ENCODE data around the gene MRPL49. TPM values are rescaled to one million over a fixed set of nuclear protein-coding genes. Genes with fewer than 3 reads are reported as not detected.

MRPL49 gene
- total and polyA plus RNA-seq, 2 of the 13 experiments (the other 11 are each of a cell fraction or from before 2014, with no cell fraction given) = 39.2 to 53.3 TPM

DNA sequence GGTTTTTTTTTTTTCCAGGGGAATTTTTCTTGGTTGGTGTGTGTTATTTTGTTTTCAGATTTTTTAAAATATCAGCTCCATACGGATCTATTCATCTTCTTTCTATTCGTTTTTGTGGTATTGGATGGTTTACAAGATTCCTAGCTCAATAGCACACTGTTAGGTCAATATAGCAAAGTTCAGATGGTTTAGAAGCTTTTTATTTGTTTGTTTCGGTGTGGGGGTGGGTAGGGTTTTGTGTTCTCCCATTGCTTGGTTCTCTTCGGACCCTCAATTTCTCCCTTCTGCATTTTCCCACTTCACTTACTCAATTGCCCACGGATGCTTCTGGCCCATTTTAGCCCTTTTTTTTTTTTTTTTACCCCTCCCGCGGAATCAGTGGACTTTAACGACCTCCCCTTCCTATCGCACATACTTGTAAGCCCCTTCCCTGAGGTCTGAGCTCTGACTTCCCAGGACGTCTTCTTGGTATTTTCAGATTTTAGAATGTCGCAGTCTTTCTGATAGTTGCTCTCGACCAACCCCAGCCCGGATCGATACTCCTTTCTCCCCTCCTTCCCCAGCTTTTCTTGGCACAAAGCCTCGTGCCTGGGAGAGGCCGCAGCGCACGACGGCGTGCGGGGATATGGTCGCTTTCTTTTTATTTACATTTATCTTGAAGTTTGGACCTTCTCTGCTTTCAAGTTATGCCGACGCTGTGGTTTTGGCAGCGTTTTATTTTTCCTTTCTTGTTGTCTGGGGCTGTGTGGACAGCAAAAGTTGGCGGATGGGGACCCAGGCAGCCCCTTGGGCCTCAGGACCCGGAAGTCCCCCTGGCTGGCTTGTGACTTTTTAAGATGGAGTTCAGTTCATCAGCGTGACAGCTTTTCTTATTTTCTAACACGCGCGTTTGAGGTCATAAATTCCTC lies 43.5 kb downstream of the MRPL49 start (continued):
- TF ChIP-seq, protein P1, sequence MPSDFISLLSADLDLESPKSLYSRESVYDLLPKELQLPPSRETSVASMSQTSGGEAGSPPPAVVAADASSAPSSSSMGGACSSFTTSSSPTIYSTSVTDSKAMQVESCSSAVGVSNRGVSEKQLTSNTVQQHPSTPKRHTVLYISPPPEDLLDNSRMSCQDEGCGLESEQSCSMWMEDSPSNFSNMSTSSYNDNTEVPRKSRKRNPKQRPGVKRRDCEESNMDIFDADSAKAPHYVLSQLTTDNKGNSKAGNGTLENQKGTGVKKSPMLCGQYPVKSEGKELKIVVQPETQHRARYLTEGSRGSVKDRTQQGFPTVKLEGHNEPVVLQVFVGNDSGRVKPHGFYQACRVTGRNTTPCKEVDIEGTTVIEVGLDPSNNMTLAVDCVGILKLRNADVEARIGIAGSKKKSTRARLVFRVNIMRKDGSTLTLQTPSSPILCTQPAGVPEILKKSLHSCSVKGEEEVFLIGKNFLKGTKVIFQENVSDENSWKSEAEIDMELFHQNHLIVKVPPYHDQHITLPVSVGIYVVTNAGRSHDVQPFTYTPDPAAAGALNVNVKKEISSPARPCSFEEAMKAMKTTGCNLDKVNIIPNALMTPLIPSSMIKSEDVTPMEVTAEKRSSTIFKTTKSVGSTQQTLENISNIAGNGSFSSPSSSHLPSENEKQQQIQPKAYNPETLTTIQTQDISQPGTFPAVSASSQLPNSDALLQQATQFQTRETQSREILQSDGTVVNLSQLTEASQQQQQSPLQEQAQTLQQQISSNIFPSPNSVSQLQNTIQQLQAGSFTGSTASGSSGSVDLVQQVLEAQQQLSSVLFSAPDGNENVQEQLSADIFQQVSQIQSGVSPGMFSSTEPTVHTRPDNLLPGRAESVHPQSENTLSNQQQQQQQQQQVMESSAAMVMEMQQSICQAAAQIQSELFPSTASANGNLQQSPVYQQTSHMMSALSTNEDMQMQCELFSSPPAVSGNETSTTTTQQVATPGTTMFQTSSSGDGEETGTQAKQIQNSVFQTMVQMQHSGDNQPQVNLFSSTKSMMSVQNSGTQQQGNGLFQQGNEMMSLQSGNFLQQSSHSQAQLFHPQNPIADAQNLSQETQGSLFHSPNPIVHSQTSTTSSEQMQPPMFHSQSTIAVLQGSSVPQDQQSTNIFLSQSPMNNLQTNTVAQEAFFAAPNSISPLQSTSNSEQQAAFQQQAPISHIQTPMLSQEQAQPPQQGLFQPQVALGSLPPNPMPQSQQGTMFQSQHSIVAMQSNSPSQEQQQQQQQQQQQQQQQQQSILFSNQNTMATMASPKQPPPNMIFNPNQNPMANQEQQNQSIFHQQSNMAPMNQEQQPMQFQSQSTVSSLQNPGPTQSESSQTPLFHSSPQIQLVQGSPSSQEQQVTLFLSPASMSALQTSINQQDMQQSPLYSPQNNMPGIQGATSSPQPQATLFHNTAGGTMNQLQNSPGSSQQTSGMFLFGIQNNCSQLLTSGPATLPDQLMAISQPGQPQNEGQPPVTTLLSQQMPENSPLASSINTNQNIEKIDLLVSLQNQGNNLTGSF (CRISPR knock-in tag; IDR thresholded peaks at IDR 0.05) = 0 out of 2 replicates have a peak, but pooled peaks have one; percentile 61
- TF ChIP-seq SNAI1 (CRISPR knock-in tag; IDR thresholded peaks at IDR 0.05; ENCODE audit: borderline replicate concordance) = 0 out of 2 replicates have a peak, but pooled peaks have one; percentile 47
- TF ChIP-seq NFYC (CRISPR knock-in tag; IDR thresholded peaks at IDR 0.05) = 0 out of 2 replicates have a peak, but pooled peaks have one; percentile 42
- TF ChIP-seq, protein P2, sequence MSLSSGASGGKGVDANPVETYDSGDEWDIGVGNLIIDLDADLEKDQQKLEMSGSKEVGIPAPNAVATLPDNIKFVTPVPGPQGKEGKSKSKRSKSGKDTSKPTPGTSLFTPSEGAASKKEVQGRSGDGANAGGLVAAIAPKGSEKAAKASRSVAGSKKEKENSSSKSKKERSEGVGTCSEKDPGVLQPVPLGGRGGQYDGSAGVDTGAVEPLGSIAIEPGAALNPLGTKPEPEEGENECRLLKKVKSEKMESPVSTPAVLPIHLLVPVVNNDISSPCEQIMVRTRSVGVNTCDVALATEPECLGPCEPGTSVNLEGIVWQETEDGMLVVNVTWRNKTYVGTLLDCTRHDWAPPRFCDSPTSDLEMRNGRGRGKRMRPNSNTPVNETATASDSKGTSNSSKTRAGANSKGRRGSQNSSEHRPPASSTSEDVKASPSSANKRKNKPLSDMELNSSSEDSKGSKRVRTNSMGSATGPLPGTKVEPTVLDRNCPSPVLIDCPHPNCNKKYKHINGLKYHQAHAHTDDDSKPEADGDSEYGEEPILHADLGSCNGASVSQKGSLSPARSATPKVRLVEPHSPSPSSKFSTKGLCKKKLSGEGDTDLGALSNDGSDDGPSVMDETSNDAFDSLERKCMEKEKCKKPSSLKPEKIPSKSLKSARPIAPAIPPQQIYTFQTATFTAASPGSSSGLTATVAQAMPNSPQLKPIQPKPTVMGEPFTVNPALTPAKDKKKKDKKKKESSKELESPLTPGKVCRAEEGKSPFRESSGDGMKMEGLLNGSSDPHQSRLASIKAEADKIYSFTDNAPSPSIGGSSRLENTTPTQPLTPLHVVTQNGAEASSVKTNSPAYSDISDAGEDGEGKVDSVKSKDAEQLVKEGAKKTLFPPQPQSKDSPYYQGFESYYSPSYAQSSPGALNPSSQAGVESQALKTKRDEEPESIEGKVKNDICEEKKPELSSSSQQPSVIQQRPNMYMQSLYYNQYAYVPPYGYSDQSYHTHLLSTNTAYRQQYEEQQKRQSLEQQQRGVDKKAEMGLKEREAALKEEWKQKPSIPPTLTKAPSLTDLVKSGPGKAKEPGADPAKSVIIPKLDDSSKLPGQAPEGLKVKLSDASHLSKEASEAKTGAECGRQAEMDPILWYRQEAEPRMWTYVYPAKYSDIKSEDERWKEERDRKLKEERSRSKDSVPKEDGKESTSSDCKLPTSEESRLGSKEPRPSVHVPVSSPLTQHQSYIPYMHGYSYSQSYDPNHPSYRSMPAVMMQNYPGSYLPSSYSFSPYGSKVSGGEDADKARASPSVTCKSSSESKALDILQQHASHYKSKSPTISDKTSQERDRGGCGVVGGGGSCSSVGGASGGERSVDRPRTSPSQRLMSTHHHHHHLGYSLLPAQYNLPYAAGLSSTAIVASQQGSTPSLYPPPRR (CRISPR knock-in tag; IDR thresholded peaks at IDR 0.05; ENCODE audit: borderline replicate concordance) = peak; percentile 39; the same call in 1 of the 2 replicates
- TF ChIP-seq DNMT3B (CRISPR knock-in tag; conservative IDR thresholded peaks at IDR 0.05) = 0 out of 2 replicates have a peak, but pooled peaks have one; percentile 90
- no peak; the same call in 1 of the 2 replicates for TF ChIP-seq RBFOX2 (IDR thresholded peaks at IDR 0.05; ENCODE audit: low read depth, low read length)
- peak; percentile 59 for TF ChIP-seq SRSF1 (optimal IDR thresholded peaks at IDR 0.05; ENCODE audit: low read depth, low read length)
- TF ChIP-seq ISX (CRISPR knock-in tag; conservative IDR thresholded peaks at IDR 0.05) = no peak
- TF ChIP-seq NAIF1 (CRISPR knock-in tag; IDR thresholded peaks at IDR 0.05; ENCODE audit: borderline replicate concordance) = no peak
- TF ChIP-seq RFX3 (CRISPR knock-in tag; IDR thresholded peaks at IDR 0.05) = no peak
- no peak for TF ChIP-seq ZNF577 (CRISPR knock-in tag; IDR thresholded peaks at IDR 0.05; ENCODE audit: borderline replicate concordance, low read depth)
- TF ChIP-seq, protein P3, sequence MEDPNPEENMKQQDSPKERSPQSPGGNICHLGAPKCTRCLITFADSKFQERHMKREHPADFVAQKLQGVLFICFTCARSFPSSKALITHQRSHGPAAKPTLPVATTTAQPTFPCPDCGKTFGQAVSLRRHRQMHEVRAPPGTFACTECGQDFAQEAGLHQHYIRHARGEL (CRISPR knock-in tag; IDR thresholded peaks at IDR 0.05) = no peak
- TF ChIP-seq ZNF75D (CRISPR knock-in tag; IDR thresholded peaks at IDR 0.05; ENCODE audit: borderline replicate concordance) = no peak
- 0 out of 2 replicates have a peak, but pooled peaks have one; percentile 82 for TF ChIP-seq ZNF136 (CRISPR knock-in tag; IDR thresholded peaks at IDR 0.05; ENCODE audit: low read depth)
- no peak for TF ChIP-seq KLF11 (CRISPR knock-in tag; IDR thresholded peaks at IDR 0.05)
- TF ChIP-seq, protein P4, sequence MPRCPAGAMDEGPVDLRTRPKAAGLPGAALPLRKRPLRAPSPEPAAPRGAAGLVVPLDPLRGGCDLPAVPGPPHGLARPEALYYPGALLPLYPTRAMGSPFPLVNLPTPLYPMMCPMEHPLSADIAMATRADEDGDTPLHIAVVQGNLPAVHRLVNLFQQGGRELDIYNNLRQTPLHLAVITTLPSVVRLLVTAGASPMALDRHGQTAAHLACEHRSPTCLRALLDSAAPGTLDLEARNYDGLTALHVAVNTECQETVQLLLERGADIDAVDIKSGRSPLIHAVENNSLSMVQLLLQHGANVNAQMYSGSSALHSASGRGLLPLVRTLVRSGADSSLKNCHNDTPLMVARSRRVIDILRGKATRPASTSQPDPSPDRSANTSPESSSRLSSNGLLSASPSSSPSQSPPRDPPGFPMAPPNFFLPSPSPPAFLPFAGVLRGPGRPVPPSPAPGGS (CRISPR knock-in tag; IDR thresholded peaks at IDR 0.05) = 0 out of 2 replicates have a peak, but pooled peaks have one; percentile 50

Measured in HepG2 (cell line).